Esophagus muscularis mucosa (tissue), 4 donors: ENCODE measurements around the gene B4GALT3. TPM values are rescaled to one million over a fixed set of nuclear protein-coding genes. Genes with fewer than 3 reads are reported as not detected.

Experiments used
- DNase-seq: peaks from one replicate; pipeline ENCODE4 v3.0.0-alpha.2; 2017; ENCODE audit errors: extremely low spot score
- H3K27ac ChIP-seq, 4 donors: fragments of 200-600 bp; sonication (generic); replicated peaks in 1 of 4; 1 replicate in 3 of 4; 2 replicates in 1 of 4; pipeline ENCODE4 v1.5.1; 2016 to 2019; ENCODE audit warnings: mild to moderate bottlenecking in 1 of 4
- H3K27me3 ChIP-seq, 4 donors: fragments of 200-600 bp; sonication (generic); one replicate each; pipeline versions ENCODE4 v1.5.1 to v1.6.0; 2016 to 2019
- H3K36me3 ChIP-seq, 4 donors: fragments of 200-600 bp; sonication (generic); one replicate each; pipeline ENCODE4 v1.5.1; 2016 to 2019
- H3K4me1 ChIP-seq, 4 donors: fragments of 200-600 bp; sonication (generic); one replicate each; pipeline ENCODE4 v1.5.1; 2016 to 2019
- H3K4me3 ChIP-seq, 4 donors: fragments of 200-600 bp; sonication (generic); 1 replicate in 2 of 4; 2 replicates in 2 of 4; pipeline ENCODE4 v1.5.1; 2016 to 2019; ENCODE audit warnings: mild to moderate bottlenecking in 4 of 4, moderate library complexity in 1 of 4
- H3K9me3 ChIP-seq, 4 donors: fragments of 200-600 bp; sonication (generic); 1 replicate in 3 of 4; 2 replicates in 1 of 4; pipeline ENCODE4 v1.5.1; 2016 to 2019
- EP300 ChIP-seq: sonication (generic); formaldehyde crosslinking; IDR thresholded peaks from one replicate; pipeline ENCODE4 v1.6.1; 2017; ENCODE audit warnings: antibody characterized with exemption
- POLR2A ChIP-seq: fragments of 450-650 bp; IDR thresholded peaks from one replicate; pipeline ENCODE4 v1.6.1; 2017; ENCODE audit warnings: antibody characterized with exemption, moderate library complexity, mild to moderate bottlenecking, low read depth
- POLR2AphosphoS5 ChIP-seq, 2 donors: sonication (generic); formaldehyde crosslinking; IDR thresholded peaks; one replicate each; pipeline ENCODE4 v1.6.1; 2017; ENCODE audit warnings: antibody characterized with exemption in 2 of 2
- WGBS: methylation state at CpG from one replicate; pipeline ENCODE4 v1.1.5; 2018; 5-methylcytosine and 5-hydroxymethylcytosine counted together
- intact Hi-C: fragments of 100-400 bp; cut with DNase I; formaldehyde crosslinking; loops from one replicate; pipeline ENCODE4 v1.15.1; 2023
- total RNA-seq, 4 donors: library from RNA; depleted of rRNA; stranded (reverse); fragments of >200 nt; gene quantifications; one replicate each; pipeline versions ENCODE4 v1.1.0 to v1.2.1, GENCODE V29; 2016
- TF ChIP-seq, protein P1 (sequence below), 3 experiments: fragments of 200-600 bp in 2 of 3; fragments of 450-650 bp in 1 of 3; sonication (generic) in 2 of 3; IDR thresholded peaks; one replicate each; pipeline ENCODE4 v1.5.1; 2017 to 2019; ENCODE audit warnings: antibody characterized with exemption in 3 of 3, mild to moderate bottlenecking in 2 of 3, moderate library complexity in 1 of 3

The B4GALT3 gene
- total RNA-seq, 4 donors from 2014 or later = 14.1 to 26.5 (median 21.8) TPM

- intact Hi-C loops = loop anchor here (2.0 kb wide), 1 partner anchor 22 kb away; no protein-coding TSS in a partner anchor
- H3K4me1 ChIP-seq = peaks cover 31 to 61% (median 54%) of the 10 kb centered on the region in 4 donors
- TF ChIP-seq POLR2A = no peak
- no peak for TF ChIP-seq EP300
- TF ChIP-seq, protein P1, sequence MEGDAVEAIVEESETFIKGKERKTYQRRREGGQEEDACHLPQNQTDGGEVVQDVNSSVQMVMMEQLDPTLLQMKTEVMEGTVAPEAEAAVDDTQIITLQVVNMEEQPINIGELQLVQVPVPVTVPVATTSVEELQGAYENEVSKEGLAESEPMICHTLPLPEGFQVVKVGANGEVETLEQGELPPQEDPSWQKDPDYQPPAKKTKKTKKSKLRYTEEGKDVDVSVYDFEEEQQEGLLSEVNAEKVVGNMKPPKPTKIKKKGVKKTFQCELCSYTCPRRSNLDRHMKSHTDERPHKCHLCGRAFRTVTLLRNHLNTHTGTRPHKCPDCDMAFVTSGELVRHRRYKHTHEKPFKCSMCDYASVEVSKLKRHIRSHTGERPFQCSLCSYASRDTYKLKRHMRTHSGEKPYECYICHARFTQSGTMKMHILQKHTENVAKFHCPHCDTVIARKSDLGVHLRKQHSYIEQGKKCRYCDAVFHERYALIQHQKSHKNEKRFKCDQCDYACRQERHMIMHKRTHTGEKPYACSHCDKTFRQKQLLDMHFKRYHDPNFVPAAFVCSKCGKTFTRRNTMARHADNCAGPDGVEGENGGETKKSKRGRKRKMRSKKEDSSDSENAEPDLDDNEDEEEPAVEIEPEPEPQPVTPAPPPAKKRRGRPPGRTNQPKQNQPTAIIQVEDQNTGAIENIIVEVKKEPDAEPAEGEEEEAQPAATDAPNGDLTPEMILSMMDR (IDR thresholded peaks at IDR 0.05) = no peak
- H3K27me3 ChIP-seq = no peaks in the 10 kb centered on the region
- H3K9me3 ChIP-seq = no peaks in the 10 kb centered on the region
- DNase-seq = no peak
- H3K36me3 ChIP-seq = peaks cover 5 to 24% (median 12%) of the 10 kb centered on the region in 4 donors
- 5% methylated on average over 11 of the region's 11 CpGs for WGBS
- peak overlapping the region; percentile 72 to 84 (median 81) for H3K4me3 ChIP-seq
- peak overlapping the region; percentile 93 to 96 (median 96) for H3K27ac ChIP-seq
Measured at GRCh38 chr1:161133220-161133740, 44.0 kb downstream of the B4GALT3 start.

GRCh38 chr1:161132410-161133219 is 44.7 kb downstream of the B4GALT3 start, which contains the start of gene DEDD:
Gene DEDD (minus strand): TSS chr1:161132667. CDS start chr1:161124462, 8,205 bp downstream.
- H3K9me3 ChIP-seq = no peaks in the 10 kb centered on the region
- no peaks in the 10 kb centered on the region for H3K27me3 ChIP-seq
- peak within 1 kb of the TSS; percentile 93 to 96 (median 96) for H3K27ac ChIP-seq
- peak; percentile 69 for TF ChIP-seq EP300
- TF ChIP-seq, protein P1 (IDR thresholded peaks at IDR 0.05) = no peak
- peak; percentile 41 for TF ChIP-seq POLR2A
- TF ChIP-seq POLR2AphosphoS5 (IDR thresholded peaks at IDR 0.05) = peak; percentile 56 to 62
- intact Hi-C loops = loop anchor here (2.0 kb wide), 1 partner anchor 22 kb away; no protein-coding TSS in a partner anchor
- WGBS = 1% methylated on average over 29 of the region's 68 CpGs
- H3K36me3 ChIP-seq = peaks cover 11 to 31% (median 19%) of the 10 kb centered on the region in 4 donors
- peak; percentile 99 for DNase-seq
- peaks cover 31 to 61% (median 61%) of the 10 kb centered on the region in 4 donors for H3K4me1 ChIP-seq
- peak within 1 kb of the TSS; percentile 72 to 84 (median 81) for H3K4me3 ChIP-seq

DNA sequence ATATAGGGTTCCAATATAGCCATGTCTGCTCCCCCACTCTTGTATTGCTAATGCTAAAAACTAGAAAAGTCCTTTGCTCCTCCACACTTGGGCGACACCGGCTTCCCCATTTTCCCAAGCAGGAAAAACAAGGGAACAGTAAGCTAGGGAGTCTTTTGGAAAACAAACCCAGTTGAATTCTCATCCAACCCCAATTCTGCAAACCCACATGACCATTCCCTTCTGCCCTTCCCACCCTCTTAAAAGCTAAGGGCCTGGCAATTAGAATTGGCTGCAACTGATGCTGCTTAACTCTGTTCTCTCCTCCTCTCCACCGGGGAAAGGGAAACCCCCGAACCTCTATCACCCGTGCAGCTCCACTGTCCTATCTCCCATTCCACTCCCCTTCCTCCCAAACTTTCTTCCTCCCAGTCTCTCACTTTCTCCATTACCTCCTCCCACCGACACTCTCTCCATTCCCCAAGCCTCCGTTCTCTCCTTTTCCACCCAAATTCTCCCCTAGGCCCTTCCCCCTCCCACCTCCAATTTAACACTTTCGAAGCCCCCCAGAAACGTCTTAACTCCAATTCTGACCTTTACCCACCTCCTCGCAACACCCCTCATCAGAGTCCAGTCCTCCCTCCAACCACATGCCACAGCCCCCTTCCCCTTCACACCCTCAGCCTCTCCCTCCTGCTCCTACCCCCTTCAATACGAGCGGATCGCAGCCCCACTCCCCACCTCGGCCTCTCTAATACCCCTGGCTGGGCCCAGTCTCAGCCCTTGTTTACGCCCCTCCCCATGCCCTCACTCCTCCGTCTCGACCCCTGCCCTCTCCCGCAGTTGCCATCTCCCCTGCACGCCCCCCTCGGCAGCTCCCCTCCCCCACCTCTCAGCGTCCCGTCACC is 45.5 kb downstream of the B4GALT3 start:
- Histone ChIP-seq H3K36me3 (peaks cover 13 to 39% (median 24%) of the 10 kb centered on the region in 4 donors), H3K27me3 (no peaks in the 10 kb centered on the region), H3K4me3 (peak overlapping the region; percentile 72 to 84 (median 81)), H3K4me1 (peaks cover 38 to 68% (median 68%) of the 10 kb centered on the region in 4 donors), H3K9me3 (no peaks in the 10 kb centered on the region), H3K27ac (peak overlapping the region; percentile 93 to 96 (median 96))
- intact Hi-C loops = loop anchor here (2.0 kb wide), 1 partner anchor 23 kb away; no protein-coding TSS in a partner anchor
- no peak for DNase-seq
- WGBS = 2% methylated on average over 22 of the region's 22 CpGs
- TF ChIP-seq POLR2AphosphoS5 (IDR thresholded peaks at IDR 0.05) = peak in 1 of 2 donors; percentile 10
- TF ChIP-seq EP300 = no peak

DNA sequence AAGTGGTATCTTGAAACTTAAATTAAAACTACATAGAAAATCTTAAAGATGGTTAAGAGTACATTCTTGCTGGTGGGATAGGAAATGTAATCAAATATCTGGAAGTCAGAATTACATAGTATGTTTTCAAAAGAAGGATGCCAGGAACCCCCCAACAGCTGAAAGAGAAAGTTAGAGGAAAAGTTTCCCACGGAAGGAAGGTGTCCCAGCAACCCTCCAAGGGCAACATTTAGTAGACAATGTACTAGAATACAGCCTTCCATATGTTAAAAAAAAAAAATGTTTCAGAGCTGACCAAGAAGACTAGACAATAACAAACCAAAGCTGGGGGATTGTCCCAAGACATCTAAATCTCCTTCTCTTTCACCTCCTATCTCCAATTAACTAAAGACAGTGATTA is 47.0 kb downstream of the B4GALT3 start:
- peaks cover 21 to 53% (median 30%) of the 10 kb centered on the region in 4 donors for H3K36me3 ChIP-seq
- no peaks in the 10 kb centered on the region for H3K9me3 ChIP-seq
- no peaks in the 10 kb centered on the region for H3K27me3 ChIP-seq
- peaks cover 38 to 76% (median 72%) of the 10 kb centered on the region in 4 donors for H3K4me1 ChIP-seq
- intact Hi-C loops = no loop called here
- TF ChIP-seq POLR2A (no peak), EP300 (no peak), POLR2AphosphoS5 (IDR thresholded peaks at IDR 0.05) (no peak)
- TF ChIP-seq, protein P1 (IDR thresholded peaks at IDR 0.05) = no peak
- 36% methylated on average over 1 of the region's 1 CpG for WGBS
- no peak overlapping the region for H3K4me3 ChIP-seq
- peak overlapping the region in 1 of 4 donors; percentile 96 for H3K27ac ChIP-seq
- no peak for DNase-seq
